Motor neuron (in vitro differentiated cells): ENCODE data around the gene ZNF474. TPM values are rescaled to one million over a fixed set of nuclear protein-coding genes. Genes with fewer than 3 reads are reported as not detected.

ENCODE experiments used
- ATAC-seq, 8 experiments: fragments of 200-7000 bp; cut with Tn5 transposase; replicated peaks in 6 of 8; 2 replicates each; pipeline ENCODE4 v1.8.0; 2021; ENCODE audit warnings: mild to moderate bottlenecking in 8 of 8, moderate library complexity in 8 of 8
- H3K27ac ChIP-seq, 2 donors: fragments of 250-450 bp; sonication (Bioruptor Pico); 2 replicates each; pipeline ENCODE4 v1.9.0; 2021; ENCODE audit warnings: antibody characterized with exemption in 2 of 2, mild to moderate bottlenecking in 2 of 2, moderate library complexity in 1 of 2
- H3K4me1 ChIP-seq, 2 donors: fragments of 250-450 bp; sonication (Bioruptor Pico); replicated peaks in 1 of 2; 2 replicates each; pipeline ENCODE4 v1.6.1; 2021; ENCODE audit warnings: antibody characterized with exemption in 2 of 2, mild to moderate bottlenecking in 2 of 2, moderate library complexity in 1 of 2
- H3K4me3 ChIP-seq, 5 donors: fragments of 250-450 bp; sonication (Bioruptor Pico); 2 replicates each; pipeline ENCODE4 v1.9.0; 2021; ENCODE audit warnings: antibody characterized with exemption in 5 of 5, mild to moderate bottlenecking in 5 of 5, moderate library complexity in 4 of 5
- WGBS, 10 experiments: fragments of 450-650 bp; shearing (Covaris generic); methylation state at CpG; one replicate each; pipeline ENCODE4 v1.0.0; 2022; 5-methylcytosine and 5-hydroxymethylcytosine counted together
- in situ Hi-C, 9 experiments: fragments of 400-800 bp; cut with MboI; loops; one replicate each; pipeline ENCODE4 v1.15.0; 2021; ENCODE audit warnings: low sequenced_read_pairs in 9 of 9, low pct_unique_long_range_greater_than_20kb in 2 of 9; ENCODE audit not compliant: unreplicated experiment in 9 of 9
- total RNA-seq, 8 experiments: library from RNA; unstranded; fragments of 300-600 nt; gene quantifications; 2 replicates each; pipeline versions ENCODE4 v1.2.3 to v1.2.4, GENCODE V29; 2022

ZNF474 gene
- total RNA-seq, 8 experiments from 2014 or later, result 0.21 to 15.9 (median 0.63) TPM

GRCh38 chr5:122179701-122180100 is 50.4 kb downstream of the ZNF474 start:
- H3K4me1 ChIP-seq, result peaks cover 14 to 18% of the 10 kb centered on the region in 2 donors
- in situ Hi-C loops, result loop anchor here in 7 of 9 experiments (25.0 kb wide), 1 partner anchor 233 kb away; no protein-coding TSS in a partner anchor

GRCh38 chr5:122180146-122180712 is 50.9 kb downstream of the ZNF474 start:
- ATAC-seq, result no peak
- in situ Hi-C loops, result loop anchor here in 7 of 9 experiments (25.0 kb wide), 1 partner anchor 232 kb away; no protein-coding TSS in a partner anchor
- H3K4me1 ChIP-seq, result peaks cover 14 to 18% of the 10 kb centered on the region in 2 donors
- no peak overlapping the region for H3K27ac ChIP-seq
- 83 to 98% (median 94%) methylated on average over 2 to 6 of the region's 6 CpGs for WGBS, 10 experiments
- H3K4me3 ChIP-seq, result no peak overlapping the region

More at GRCh38 chr5:122179701-122180100, 50.4 kb downstream of the ZNF474 start:
- peak in 1 of 8 experiments; percentile 33 for ATAC-seq
- no peak overlapping the region for H3K27ac ChIP-seq
- H3K4me3 ChIP-seq, result no peak overlapping the region
- WGBS, 10 experiments, result 0 to 86% (median 57%) methylated on average over 1 of the region's 1 CpG; no CpG with 5 or more reads in 3 of the 10 experiments

- in situ Hi-C loops, result loop anchor here in 7 of 9 experiments (25.0 kb wide), 1 partner anchor 231 kb away; no protein-coding TSS in a partner anchor
- ATAC-seq, result peak in 2 of 8 experiments; percentile 26 to 34
- Histone ChIP-seq H3K27ac (no peak overlapping the region), H3K4me1 (peaks cover 14 to 18% of the 10 kb centered on the region in 2 donors), H3K4me3 (no peak overlapping the region)
- WGBS, 10 experiments, result 13 to 100% (median 86%) methylated on average over 2 of the region's 2 CpGs; no CpG with 5 or more reads in 3 of the 10 experiments
Observed at GRCh38 chr5:122180863-122181548, 51.7 kb downstream of the ZNF474 start.

- no peak for ATAC-seq
- in situ Hi-C loops, result loop anchor here in 7 of 9 experiments (25.0 kb wide), 1 partner anchor 230 kb away; no protein-coding TSS in a partner anchor
- H3K4me1 ChIP-seq, result peaks cover 14 to 18% of the 10 kb centered on the region in 2 donors
- H3K4me3 ChIP-seq, result no peak overlapping the region
- whole genome bisulfite sequencing, 10 experiments, result 0 to 94% (median 63%) methylated on average over 1 to 2 of the region's 2 CpGs
- H3K27ac ChIP-seq, result no peak overlapping the region
Observed at GRCh38 chr5:122181863-122182262, 52.5 kb downstream of the ZNF474 start.

GRCh38 chr5:122182491-122182921 is 53.2 kb downstream of the ZNF474 start:
- in situ Hi-C loops, result loop anchor here in 7 of 9 experiments (25.0 kb wide), 1 partner anchor 230 kb away; no protein-coding TSS in a partner anchor
- H3K27ac ChIP-seq, result no peak overlapping the region
- H3K4me1 ChIP-seq, result peaks cover 14 to 18% of the 10 kb centered on the region in 2 donors
- no peak overlapping the region for H3K4me3 ChIP-seq
- peak; percentile 39 to 89 (median 78) for ATAC-seq
- 0 to 51% (median 10%) methylated on average over 2 to 7 of the region's 7 CpGs for WGBS, 10 experiments

GRCh38 chr5:122183098-122183787 is 53.9 kb downstream of the ZNF474 start:
- peaks cover 14 to 18% of the 10 kb centered on the region in 2 donors for H3K4me1 ChIP-seq
- in situ Hi-C loops, result loop anchor here in 7 of 9 experiments (25.0 kb wide), 1 partner anchor 229 kb away; no protein-coding TSS in a partner anchor
- no peak overlapping the region for H3K27ac ChIP-seq
- 0 to 100% (median 36%) methylated on average over 1 to 7 of the region's 7 CpGs; no CpG with 5 or more reads in 2 of the 10 experiments for whole genome bisulfite sequencing, 10 experiments
- peak; percentile 49 to 95 (median 66) for ATAC-seq
- no peak overlapping the region for H3K4me3 ChIP-seq

- Histone ChIP-seq H3K4me1 (peaks cover 14 to 18% of the 10 kb centered on the region in 2 donors), H3K4me3 (no peak overlapping the region), H3K27ac (no peak overlapping the region)
- ATAC-seq, result no peak
- in situ Hi-C loops, result loop anchor here in 7 of 9 experiments (25.0 kb wide), 1 partner anchor 229 kb away; no protein-coding TSS in a partner anchor
Observed at GRCh38 chr5:122183788-122184170, 54.4 kb downstream of the ZNF474 start.

- WGBS, 10 experiments, result 80 to 100% (median 95%) methylated on average over 2 to 5 of the region's 5 CpGs
Observed at GRCh38 chr5:122184676-122185255, 55.4 kb downstream of the ZNF474 start.

GRCh38 chr5:122187426-122187825 is 58.1 kb downstream of the ZNF474 start:
- in situ Hi-C loops, result loop anchor here in 7 of 9 experiments (25.0 kb wide), 1 partner anchor 225 kb away; no protein-coding TSS in a partner anchor
- 78 to 100% (median 87%) methylated on average over 1 to 3 of the region's 3 CpGs; no CpG with 5 or more reads in 4 of the 10 experiments for WGBS, 10 experiments

More at GRCh38 chr5:122184676-122185255, 55.4 kb downstream of the ZNF474 start:
- H3K4me1 ChIP-seq, result peaks cover 14 to 18% of the 10 kb centered on the region in 2 donors
- ATAC-seq, result no peak
- no peak overlapping the region for H3K4me3 ChIP-seq
- no peak overlapping the region for H3K27ac ChIP-seq
- in situ Hi-C loops, result loop anchor here in 7 of 9 experiments (25.0 kb wide), 1 partner anchor 228 kb away; no protein-coding TSS in a partner anchor

GRCh38 chr5:122190156-122190555 is 60.8 kb downstream of the ZNF474 start:
- no peak overlapping the region for H3K27ac ChIP-seq
- WGBS, 10 experiments, result 40 to 100% (median 82%) methylated on average over 1 to 3 of the region's 3 CpGs; no CpG with 5 or more reads in 3 of the 10 experiments
- ATAC-seq, result no peak
- in situ Hi-C loops, result loop anchor here (5.0 to 25.0 kb wide), 4 partner anchors 222 to 305 kb away; no protein-coding TSS in a partner anchor
- no peaks in the 10 kb centered on the region for H3K4me1 ChIP-seq
- H3K4me3 ChIP-seq, result no peak overlapping the region

More at GRCh38 chr5:122187426-122187825, 58.1 kb downstream of the ZNF474 start:
- Histone ChIP-seq H3K4me1 (peaks cover 10 to 13% of the 10 kb centered on the region in 2 donors), H3K4me3 (no peak overlapping the region), H3K27ac (no peak overlapping the region)
- no peak for ATAC-seq

- in situ Hi-C loops, result loop anchor here (5.0 to 25.0 kb wide), 4 partner anchors 220 to 302 kb away; no protein-coding TSS in a partner anchor
- H3K4me3 ChIP-seq, result no peak overlapping the region
- WGBS, 10 experiments, result 32 to 70% (median 46%) methylated on average over 4 to 8 of the region's 8 CpGs
- peaks cover 0 to 3% of the 10 kb centered on the region in 2 donors for H3K4me1 ChIP-seq
- H3K27ac ChIP-seq, result no peak overlapping the region
- peak; percentile 67 to 94 (median 82) for ATAC-seq
Observed at GRCh38 chr5:122192497-122193496, 63.5 kb downstream of the ZNF474 start.
